HG02938 (cell line): Measurements from ENCODE around the gene TRIM7.
A peak's percentile ranks its signal among the peaks of the same experiment; 100 is the strongest.
"Not testable (repeated sequence)": the region's sequence is repeated elsewhere in the genome, so short reads cannot be mapped to it uniquely, and the experiment has no call there.

ENCODE experiments used
- ATAC-seq: cut with Tn5 transposase; IDR thresholded peaks from one replicate; pipeline ENCODE4 v1.9.1; 2021; ENCODE audit warnings: mild to moderate bottlenecking, moderate library complexity; ENCODE audit not compliant: unreplicated experiment

Gene TRIM7

GRCh38 chr5:181214249-181214648 is 9.3 kb upstream of the TRIM7 start:
- ATAC-seq, result not testable (repeated sequence)

- ATAC-seq, result no peak
Measured at GRCh38 chr5:181212934-181213333, 7.9 kb upstream of the TRIM7 start.

GRCh38 chr5:181212080-181212479 is 7.1 kb upstream of the TRIM7 start:
- ATAC-seq, result no peak

- no peak for ATAC-seq
Measured at GRCh38 chr5:181211208-181211607, 6.2 kb upstream of the TRIM7 start.

DNA sequence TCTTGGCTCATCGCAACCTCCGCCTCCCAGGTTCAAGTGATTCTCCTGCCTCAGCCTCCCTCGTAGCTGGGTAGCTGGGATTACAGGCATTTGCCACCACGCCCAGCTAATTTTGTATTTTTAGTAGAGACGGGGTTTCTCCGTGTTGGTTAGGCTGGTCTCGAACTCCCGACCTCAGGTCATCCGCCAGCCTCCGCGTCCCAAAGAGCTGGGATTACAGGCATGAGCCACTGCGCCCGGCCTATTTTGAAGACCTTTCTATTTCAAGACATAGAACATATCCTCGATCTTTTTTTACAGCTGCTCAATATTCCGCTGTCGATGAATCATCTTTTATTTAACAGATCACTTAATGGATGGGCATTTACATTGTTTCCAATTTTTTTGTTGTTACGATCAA is 5.7 kb upstream of the TRIM7 start:
- not testable (repeated sequence) for ATAC-seq

DNA sequence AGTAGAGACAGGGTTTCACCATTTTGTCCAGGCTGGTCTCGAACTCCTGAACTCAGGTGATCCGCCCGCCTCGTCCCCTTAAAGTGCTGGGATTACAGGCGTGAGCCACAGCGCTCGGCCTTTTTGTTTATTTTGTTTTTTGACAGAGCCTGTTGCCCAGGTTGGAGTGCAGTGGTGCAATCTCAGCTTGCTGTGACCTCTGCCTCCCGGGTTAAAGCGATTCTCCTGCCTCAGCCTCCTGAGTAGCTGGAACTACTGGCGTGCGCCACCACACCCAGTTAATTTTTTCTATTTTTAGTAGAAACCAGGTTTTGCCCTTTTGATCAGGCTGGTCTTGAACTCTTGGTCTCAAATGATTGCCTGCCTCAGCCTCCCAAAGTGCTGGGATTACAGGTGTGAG is 5.2 kb upstream of the TRIM7 start:
- ATAC-seq, result not testable (repeated sequence)

GRCh38 chr5:181209006-181209405 is 4.0 kb upstream of the TRIM7 start:
- not testable (repeated sequence) for ATAC-seq

GRCh38 chr5:181207960-181208253 is 2.9 kb upstream of the TRIM7 start:
- no peak for ATAC-seq

- ATAC-seq, result no peak
Measured at GRCh38 chr5:181207214-181207959, 2.4 kb upstream of the TRIM7 start.

DNA sequence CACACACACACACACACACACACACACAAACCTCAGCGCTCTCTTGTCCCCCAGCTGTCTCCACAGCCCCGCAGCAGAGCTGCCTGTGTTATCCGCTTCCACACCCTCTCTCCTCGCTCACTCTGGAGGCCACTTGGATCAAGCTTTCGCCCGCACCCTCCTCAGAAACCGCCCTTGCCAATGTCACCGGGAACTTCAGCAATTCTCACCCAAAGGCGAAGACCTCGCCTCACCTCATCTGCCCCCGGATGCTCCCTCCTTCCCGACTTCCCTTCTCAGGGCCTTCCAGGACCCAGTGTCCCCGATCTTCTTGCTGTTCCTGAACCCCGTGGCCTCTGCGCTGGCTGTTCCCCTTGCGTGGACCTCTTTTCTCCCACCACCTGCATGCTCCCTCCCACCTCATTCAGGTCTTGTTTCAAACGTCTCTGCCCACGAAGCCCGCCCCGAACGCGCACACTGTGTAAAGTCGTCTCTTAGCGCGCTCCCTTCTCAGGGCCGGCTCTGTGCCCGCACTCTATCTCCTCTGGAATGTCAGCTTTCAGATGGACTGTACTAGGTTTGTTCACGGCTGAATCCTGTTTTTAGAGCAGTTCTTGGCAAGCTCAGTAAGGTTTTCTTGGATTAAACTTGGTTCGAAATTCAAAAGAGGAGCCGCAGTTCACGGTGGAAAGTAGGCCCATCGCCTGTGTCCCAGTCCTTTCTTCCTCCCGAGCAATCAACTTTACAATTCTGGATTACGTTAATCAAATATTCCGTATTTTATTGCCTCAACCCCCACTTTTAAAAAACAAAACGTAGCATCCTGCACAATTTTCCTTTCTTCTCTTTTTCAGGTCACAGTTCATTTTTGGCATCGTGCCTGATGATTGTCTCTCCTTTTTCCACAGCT is 1.0 kb upstream of the TRIM7 start:
- ATAC-seq, result no peak

GRCh38 chr5:181204113-181204825 is 727 bp downstream of the TRIM7 start:
- no peak for ATAC-seq

DNA sequence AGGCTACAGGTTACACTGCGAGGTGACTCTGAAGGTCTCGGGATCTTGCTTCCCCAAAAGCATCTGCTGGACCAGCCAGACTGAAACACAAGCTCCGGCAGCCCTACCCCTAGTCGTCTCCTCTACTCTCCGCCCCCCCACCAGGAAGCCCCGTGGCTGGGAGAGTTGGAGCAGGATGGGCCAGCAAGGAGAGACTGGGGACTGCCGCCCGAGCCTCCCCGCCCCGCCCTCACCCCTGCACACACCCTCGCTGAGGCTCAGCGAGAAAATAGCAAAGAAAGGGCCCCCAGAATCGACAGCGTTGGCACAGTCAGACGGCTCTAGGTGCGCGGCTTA is 1.3 kb downstream of the TRIM7 start:
- no peak for ATAC-seq

- no peak for ATAC-seq
Measured at GRCh38 chr5:181203093-181203711, 1.8 kb downstream of the TRIM7 start.

DNA sequence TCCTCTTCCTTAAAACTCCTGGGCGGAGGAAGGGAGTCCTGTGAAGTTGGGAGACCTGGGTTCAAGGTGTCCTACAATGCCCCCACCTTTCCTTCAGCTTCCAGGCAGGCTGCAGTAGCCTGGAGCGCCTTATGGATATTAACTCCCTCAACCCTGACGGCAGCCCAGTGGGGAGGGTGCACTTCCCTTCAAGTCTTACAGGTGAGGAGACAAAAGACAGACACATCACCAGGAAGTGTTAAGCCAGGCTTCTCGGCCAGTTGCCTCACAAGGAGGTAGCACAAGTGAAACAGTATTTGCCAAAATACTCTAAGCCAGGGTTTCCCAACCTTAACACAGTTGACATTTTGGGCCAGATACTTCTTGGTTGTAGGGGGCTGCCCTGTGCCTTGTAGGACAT is 4.2 kb downstream of the TRIM7 start:
- no peak for ATAC-seq

DNA sequence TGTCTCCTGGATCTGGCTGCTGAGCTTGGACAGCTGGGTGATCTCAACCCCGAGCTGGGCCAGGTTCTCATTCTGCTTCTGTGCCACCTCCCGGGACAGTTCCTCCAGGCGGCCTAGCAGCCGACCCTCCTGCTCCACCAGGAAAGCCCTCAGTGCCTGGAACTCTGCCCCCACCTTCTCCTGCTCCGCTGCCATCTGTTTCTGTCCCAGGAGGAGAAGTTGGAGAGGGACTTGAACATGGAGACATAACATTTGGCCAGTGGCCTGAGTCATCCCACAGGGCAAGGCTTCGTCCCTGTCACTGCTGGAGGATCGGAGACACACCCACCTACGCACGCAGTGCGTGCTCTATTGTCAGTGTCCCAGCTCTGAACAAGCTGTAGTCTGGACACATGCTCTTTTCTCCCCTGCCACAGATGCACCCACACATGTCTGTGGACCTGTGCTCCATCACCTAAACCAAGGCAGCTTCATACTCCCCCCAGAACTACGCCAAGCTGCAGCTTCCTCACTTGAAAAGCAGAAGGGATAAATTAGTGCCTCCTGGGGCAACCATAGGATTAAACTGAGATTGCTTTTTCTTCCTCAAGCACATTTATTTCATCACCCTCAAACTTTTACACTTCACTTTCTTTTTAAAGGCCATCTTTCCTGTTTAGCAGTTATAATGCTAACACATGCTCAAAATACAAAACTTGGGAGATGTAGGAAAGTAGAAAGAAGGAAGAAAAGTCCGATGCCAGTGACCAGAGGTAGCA is 4.9 kb downstream of the TRIM7 start:
- ATAC-seq, result no peak

DNA sequence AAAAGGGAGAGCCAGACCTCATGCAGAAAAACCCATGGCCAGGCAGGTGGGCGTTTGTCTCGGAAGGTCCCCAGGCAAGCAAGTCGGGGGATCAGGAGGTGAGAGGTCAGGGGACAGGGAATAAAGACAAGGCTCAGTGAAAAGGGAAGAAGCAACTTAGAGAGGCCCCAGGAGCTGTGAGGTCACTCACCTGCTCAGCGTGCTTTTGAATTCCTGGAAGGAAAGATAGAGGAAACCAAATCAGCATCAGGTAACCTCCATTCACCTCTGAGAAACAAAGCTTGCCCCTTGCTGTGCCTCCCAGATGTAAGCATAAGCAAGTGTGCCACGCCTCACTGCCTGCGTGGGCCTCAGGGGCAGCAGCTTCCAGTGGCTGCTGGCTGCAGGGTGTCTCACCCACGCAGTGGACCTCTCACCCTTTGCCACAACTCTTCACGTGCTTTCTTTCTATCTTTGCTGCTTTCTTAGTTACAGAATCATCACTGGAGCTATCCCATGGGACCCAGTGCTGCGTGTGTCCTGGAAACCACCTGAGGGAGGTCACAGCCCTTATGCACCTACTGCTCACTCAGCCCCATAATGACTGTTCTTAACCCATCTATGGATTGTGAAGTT is 6.0 kb downstream of the TRIM7 start:
- ATAC-seq, result peak; percentile 75

- ATAC-seq, result no peak
Measured at GRCh38 chr5:181198106-181198685, 6.8 kb downstream of the TRIM7 start.

DNA sequence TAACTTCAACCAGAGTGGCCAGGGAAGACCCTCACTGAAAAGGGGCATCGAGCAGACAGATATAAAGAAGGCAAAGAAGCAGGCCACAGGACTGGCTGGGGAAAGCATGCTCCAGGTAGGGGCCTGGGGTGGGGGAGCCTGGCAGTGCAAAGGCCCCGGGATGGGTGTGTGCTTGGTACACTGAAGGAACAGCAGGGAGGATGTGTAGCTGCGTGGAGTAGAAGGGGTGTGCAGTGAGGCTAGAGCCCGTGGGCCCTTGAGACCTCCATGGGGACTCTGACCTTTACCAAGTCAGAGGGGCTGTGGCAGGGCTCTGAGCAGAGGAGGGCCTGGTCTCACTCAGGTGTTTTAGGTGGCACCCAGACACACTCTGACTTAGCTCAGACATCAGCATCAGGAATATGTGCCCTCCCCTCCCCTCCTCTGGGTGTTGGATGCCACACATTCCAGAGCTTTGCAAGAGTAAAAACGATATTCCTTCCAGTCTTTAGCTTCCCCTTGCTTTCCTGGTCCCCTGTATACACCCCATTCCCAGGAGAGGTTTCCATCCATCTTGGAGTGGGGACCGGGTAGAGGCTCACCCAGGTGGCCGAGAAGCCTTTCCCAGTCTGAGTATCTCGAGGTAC is 7.6 kb downstream of the TRIM7 start:
- no peak for ATAC-seq

- ATAC-seq, result no peak
Measured at GRCh38 chr5:181195249-181195761, 9.7 kb downstream of the TRIM7 start.
